GM18526 (cell line): Measurements from ENCODE around the gene KRTAP22-1.

Experiments used
- POLR2A ChIP-seq: IDR thresholded peaks from 3 replicates; pipeline ENCODE4 v1.6.1; 2011; ENCODE audit not compliant: insufficient read length; ENCODE audit errors: extremely low read depth

Gene KRTAP22-1

GRCh38 chr21:30600787-30601186 is at the start of gene KRTAP22-1:
TSS of gene KRTAP22-1 (plus strand) at chr21:30601087.
- no peak for TF ChIP-seq POLR2A

GRCh38 chr21:30552782-30553181 is 48.1 kb upstream of the KRTAP22-1 start:
- no peak for TF ChIP-seq POLR2A

GRCh38 chr21:30555095-30555494 is 45.8 kb upstream of the KRTAP22-1 start:
- no peak for TF ChIP-seq POLR2A

- no peak for TF ChIP-seq POLR2A
Observed at GRCh38 chr21:30561264-30561895, 39.5 kb upstream of the KRTAP22-1 start, which contains the start of gene KRTAP19-7. TSS of gene KRTAP19-7 (minus strand) at chr21:30561314. CDS start at chr21:30561289, 25 bp downstream.

DNA sequence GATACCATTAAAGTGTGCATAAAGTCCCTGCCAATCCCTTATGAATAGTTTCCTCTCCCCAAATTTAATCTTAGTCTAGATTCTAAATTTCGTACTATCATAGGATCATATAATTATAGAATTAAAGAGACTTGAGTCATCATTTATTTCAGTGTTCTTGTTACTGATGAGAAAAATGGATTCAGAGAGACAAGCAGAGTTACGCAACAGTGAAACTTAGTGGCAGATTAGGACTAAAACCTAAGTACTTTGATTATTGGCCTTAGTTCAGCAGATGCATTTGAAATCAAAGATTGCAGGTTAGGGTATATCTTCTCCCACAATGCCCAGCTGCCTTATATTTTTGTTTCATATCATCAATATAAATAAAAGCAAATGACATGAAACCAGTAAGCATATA is 38.9 kb upstream of the KRTAP22-1 start:
- TF ChIP-seq POLR2A: no peak

GRCh38 chr21:30563072-30563471 is 37.8 kb upstream of the KRTAP22-1 start:
- TF ChIP-seq POLR2A: no peak

DNA sequence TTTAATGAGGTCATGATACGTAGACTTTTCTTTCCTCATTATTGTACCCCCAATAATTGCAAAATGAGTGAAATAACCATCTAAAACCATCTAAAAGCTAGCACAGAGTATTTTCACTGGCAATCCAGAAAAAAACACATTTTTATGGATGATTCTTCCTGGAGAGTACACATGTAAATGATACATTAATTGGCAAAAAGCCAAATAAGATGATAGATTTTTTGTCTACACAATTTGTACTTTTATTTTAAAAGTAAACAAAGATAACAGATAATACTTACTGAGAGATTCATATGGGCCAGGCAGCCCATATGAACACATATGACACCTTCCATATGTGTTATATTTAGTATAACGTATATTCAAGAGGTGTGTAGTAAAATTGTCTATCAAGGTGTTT is 37.3 kb upstream of the KRTAP22-1 start:
- no peak for TF ChIP-seq POLR2A

GRCh38 chr21:30567617-30568016 is 33.3 kb upstream of the KRTAP22-1 start:
- TF ChIP-seq POLR2A: no peak

GRCh38 chr21:30577766-30578165 is 23.1 kb upstream of the KRTAP22-1 start:
- TF ChIP-seq POLR2A: no peak

- no peak for TF ChIP-seq POLR2A
Observed at GRCh38 chr21:30579346-30579745, 21.5 kb upstream of the KRTAP22-1 start.

DNA sequence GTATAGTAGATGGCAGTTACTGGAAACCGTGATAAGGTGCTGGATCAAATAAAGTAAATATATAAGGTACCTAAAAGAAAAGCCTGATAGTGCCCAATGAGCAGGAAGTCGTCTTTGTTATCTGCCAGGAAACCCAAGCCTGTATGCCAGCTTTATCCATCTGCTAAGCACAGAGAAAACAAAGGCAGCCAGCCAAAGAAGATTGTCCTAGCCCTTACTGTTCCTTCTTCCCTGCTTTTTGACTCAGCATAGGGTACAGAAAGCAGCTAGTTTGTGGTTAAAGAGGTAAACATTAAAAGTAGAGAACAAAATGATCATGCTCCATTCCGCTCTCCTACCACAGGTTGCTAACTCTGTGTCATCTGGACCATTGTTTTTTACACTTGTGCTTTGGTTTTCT is 20.8 kb upstream of the KRTAP22-1 start:
- no peak for TF ChIP-seq POLR2A

DNA sequence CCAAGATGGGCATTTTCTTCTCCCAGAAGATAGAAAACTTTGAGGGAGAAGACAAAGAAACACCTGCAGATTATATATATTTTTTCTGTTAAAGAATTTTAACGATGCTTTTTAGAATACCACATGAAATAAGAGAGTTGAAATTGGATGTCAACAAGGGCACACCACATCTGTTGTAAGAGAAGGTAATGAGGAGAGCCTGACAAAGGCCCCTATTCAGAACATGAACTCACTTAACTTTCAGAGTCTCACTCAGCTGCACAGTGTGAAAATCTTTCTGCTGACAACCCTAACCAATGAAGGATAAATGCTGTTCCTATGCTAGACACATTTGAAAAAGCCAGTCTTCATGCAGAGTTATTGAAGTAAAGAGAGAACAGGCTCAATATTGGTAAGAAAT is 18.0 kb upstream of the KRTAP22-1 start:
- no peak for TF ChIP-seq POLR2A

DNA sequence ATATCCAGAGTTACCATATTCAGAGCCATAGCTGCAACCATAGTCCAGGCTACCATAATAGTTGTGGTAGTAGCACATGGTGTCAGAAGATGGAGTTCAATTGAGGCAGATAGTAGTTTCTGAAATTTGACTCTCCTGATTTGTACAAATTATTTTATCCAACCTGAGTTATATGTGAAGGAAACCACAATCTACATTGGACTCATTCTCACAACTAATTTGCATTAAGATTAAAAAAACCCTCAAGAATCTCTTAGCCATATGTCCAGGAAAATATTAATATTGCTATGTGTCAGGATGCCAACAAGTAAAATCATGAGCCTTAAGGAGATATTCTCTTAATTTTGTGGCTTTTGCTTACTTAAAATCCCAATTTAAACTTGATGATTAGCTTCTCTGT is 10.6 kb upstream of the KRTAP22-1 start, which contains the start of gene KRTAP22-2:
Gene KRTAP22-2 (minus strand): TSS at position 101 of the 400 bp plus-strand sequence.
- TF ChIP-seq POLR2A: no peak

DNA sequence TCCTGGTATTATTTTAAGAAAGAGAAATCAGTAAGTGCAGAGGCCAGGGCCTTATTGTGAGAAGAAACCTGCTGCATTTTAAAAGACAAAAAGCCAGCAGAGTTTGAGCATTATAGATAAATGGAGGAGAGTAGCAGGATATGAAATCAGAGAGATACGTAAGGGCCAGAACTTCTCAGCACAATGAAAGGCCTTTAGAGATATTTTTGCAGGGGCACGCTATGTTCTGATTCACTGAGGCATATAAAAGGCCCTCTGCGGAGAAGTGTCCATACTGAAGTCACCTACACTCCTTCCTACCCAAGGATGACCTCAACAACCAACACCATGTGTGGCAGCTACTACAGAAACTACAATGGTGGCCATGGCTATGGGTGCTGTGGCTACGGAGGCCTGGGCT is 8.7 kb upstream of the KRTAP22-1 start, which contains the start of gene KRTAP6-3:
Gene KRTAP6-3 (plus strand): TSS at position 301 of the 400 bp plus-strand sequence. CDS start 6 bp downstream, at position 307.
- TF ChIP-seq POLR2A: no peak

DNA sequence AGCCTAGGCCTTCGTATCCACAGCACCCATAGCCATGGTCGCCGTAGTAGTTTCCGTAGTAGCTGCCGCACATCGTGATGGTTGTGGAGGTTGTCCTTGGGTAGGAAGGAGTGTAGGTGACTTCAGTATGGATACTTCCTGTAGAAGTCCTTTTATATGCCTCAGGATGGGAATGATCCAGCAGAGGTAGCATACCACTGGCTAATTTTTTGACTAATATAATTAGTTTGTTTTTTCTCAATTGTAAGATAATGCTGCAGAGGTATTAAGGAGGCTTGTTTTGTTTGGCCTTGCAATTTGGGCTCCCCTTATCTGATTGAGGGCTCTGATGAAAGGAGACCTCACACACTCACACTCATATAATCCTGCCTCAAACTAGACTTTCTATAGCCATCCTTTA is 2.1 kb upstream of the KRTAP22-1 start, which contains the start of gene KRTAP6-2:
Gene KRTAP6-2 (minus strand): TSS at position 101 of the 400 bp plus-strand sequence. CDS start 28 bp downstream, at position 73.
- TF ChIP-seq POLR2A: no peak

DNA sequence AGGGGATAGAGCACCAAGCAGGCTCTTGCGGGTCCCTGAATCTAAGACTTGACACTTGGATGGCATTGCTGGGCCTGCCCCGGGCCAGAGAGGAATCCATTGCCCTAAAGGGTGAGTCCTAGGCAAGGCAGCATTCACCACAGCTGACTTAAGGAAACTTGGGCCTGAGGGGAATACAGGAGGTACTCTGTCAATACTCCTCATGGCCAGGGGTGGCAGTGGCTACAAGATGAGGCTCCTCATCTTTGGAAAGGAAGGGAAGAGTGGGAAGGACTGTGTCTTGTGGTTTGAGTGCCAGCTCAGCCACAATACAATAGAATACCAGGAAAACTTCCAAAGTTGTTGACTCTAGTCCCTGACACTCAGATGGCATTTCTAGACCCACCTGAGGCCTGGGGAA is 5.1 kb downstream of the KRTAP22-1 start:
- no peak for TF ChIP-seq POLR2A

DNA sequence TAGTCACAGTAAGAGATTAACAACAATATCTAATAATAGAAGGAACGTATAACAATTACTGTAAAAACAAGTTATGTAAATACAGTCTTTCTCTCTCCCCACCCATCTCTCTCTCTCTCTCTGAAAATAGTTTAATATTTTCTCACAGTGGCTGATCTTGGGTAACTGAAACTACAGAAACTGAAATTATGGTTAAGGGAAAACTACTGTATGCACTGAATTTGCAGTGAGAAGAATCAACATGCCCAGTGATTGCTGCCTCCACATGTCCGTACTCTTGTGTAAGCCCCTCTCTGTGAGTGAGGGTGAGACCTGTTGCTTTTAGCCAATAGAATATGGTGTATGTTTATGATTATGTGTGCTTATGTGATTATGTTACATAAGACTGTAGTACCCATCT is 11.2 kb downstream of the KRTAP22-1 start:
- no peak for TF ChIP-seq POLR2A

DNA sequence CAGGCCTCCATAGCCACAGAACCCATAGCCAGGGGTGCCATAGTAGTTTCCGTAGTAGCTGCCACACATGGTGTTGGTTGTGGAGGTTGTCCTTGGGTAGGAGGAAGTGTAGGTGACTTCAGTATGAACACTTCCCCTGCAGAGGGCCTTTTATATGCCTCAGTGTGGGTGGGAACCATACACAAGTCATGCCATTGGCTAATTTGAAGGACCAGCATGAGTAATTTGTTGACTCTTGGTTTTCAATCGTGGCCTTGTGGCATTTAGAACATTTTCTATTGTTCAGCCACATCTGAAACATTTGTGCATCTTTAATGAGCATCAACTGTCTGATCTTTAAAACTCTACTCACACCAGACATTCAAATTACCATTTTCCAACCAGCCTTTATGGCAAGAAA is 12.9 kb downstream of the KRTAP22-1 start, which contains the start of gene KRTAP6-1:
Gene KRTAP6-1 (minus strand): TSS at position 95 of the 400 bp plus-strand sequence. CDS start 26 bp downstream, at position 69.
- no peak for TF ChIP-seq POLR2A

DNA sequence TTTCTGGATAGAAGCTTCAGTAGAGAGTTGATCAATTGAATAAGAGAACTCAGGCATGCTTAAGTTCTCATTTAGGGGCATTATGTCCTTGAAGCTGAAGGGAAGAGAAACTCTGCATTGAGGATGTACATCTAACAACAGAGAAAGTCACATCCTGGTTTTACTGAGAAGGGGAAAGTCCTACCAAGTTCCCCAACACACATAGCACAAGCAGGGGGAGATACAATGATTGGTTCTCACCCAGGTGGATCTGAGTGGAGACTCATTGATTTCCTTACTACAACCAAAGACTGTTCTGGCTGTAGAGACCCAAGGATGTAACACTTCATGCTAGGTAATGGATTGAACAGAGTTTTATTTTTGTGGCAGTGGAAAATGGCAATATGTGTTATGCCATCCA is 14.3 kb downstream of the KRTAP22-1 start:
- no peak for TF ChIP-seq POLR2A
